A375 (cell line): Measurements from ENCODE around the gene C1orf210. TPM values are rescaled to one million over a fixed set of nuclear protein-coding genes. Genes with fewer than 3 reads are reported as not detected.

ENCODE experiments used
- total RNA-seq: library from RNA; depleted of rRNA; stranded (reverse); fragments of >200 nt; shearing (Covaris generic); gene quantifications from 2 replicates; pipeline ENCODE4 v1.2.3, GENCODE V29; 2014; rRNA removed

Gene C1orf210
- not detected in 2 replicates for total RNA-seq

GRCh38 chr1:43285269-43285990, at the start of gene C1orf210:
C1orf210 (minus strand) TSS chr1:43285581; CDS start chr1:43283270, 2,311 bp downstream.

GRCh38 chr1:43300378-43301094, 15.2 kb upstream of the C1orf210 start, which contains the start of gene TIE1:
TIE1 (plus strand) TSS chr1:43300982; CDS start chr1:43301072, 90 bp downstream.

GRCh38 chr1:43269627-43270375, 15.6 kb downstream of the C1orf210 start, which contains the start of gene TMEM125:
TMEM125 (plus strand) TSS chr1:43269983; CDS start chr1:43272723, 2,740 bp downstream.

Other genes with a start within 250 kb of the C1orf210 start
- gene EBNA1BP2, start 113.3 kb downstream of the C1orf210 start, total RNA-seq: 322 and 328 TPM in 2 replicates
- gene CFAP57, start 113.3 kb downstream of the C1orf210 start, total RNA-seq: 0.11 and 0.15 TPM in 2 replicates
- not detected in 2 replicates for gene TMEM125, start 15.6 kb downstream of the C1orf210 start, total RNA-seq
- 4.5 and 6.1 TPM in 2 replicates for gene TIE1, start 15.4 kb upstream of the C1orf210 start, total RNA-seq
- gene MPL, start 52.2 kb upstream of the C1orf210 start, total RNA-seq: 1.7 TPM in 1 of 2 replicates, not detected in the other
- gene CDC20, start 73.4 kb upstream of the C1orf210 start, total RNA-seq: 194 and 201 TPM in 2 replicates
- gene ELOVL1, start 82.4 kb upstream of the C1orf210 start, total RNA-seq: 47.2 and 57.5 TPM in 2 replicates
- gene MED8, start 104.2 kb upstream of the C1orf210 start, total RNA-seq: 70.4 and 73.0 TPM in 2 replicates
- gene SZT2, start 104.3 kb upstream of the C1orf210 start, total RNA-seq: 19.8 and 30.1 TPM in 2 replicates
- gene HYI, start 168.3 kb upstream of the C1orf210 start, total RNA-seq: 98.5 and 100.0 TPM in 2 replicates
- 48.7 and 58.2 TPM in 2 replicates for gene PTPRF, start 245.3 kb upstream of the C1orf210 start, total RNA-seq